HG02571 (cell line): ENCODE measurements around the gene CFL1.

Experiments used
- ATAC-seq: cut with Tn5 transposase; IDR thresholded peaks from one replicate; pipeline ENCODE4 v1.9.1; 2021; ENCODE audit warnings: mild to moderate bottlenecking, moderate library complexity; ENCODE audit not compliant: unreplicated experiment

Gene CFL1

DNA sequence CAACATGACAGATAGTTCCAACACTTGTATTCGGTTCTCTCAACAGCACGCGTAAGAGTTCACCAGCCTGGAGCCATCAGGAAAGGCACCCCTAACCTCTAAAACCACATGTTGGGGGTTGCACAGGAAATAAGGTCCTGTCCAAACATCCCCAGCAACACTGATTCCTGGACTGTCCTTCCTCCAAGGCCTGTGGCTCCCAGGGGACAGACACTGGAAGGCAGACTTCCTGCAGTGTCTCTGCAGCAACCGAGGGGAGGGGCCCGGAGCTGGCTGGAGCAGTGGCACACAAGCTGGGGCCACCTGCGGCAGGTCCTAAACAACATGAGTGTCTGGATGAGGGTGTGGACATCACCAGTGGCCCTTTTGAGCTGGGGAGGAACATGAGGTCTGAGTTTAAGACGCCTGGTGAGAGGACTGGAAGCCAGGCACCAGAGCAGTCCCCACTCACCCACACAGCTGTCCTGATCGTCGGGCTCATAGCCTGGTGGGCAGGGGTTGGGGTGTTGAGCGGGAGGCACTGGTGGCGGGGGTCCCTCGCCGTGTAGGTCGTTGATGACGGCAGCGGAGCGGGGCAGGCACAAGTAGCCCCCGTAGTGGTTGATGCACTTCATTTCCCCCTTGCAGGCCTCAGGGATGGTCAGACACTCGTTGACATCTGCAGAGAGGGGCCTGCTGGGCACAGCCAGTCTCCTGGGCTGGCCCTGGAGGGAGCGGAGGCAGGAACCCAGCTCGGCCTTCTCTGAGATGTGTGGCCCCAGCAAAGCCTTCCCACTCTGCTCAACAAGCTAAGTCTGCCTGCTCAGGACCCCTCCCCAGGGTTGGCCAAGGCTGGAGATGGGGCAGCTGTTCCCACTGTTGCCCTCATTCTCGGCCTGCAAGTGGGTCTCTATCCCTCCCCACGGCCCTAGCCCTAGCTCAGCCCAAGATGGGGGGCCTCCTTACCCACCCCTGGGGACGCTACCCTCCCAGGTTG lies 13.0 kb upstream of the CFL1 start:
- ATAC-seq: no peak

DNA sequence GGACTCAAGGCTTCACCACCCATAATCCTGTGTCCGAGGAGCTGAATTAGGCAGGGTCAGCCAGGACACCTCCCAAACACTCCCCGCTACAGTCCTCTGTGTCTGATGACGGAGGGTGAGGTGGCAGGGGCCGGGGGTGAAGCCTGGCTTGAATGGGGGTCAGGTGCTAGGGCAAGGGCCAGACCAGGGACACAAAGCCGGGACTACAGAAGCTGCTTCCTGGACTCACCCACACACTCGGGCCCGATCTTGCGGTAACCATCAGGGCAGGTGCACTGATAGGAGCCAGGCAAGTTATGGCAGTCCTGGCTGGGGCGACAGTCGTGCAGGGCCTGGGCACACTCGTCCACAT lies 12.3 kb upstream of the CFL1 start:
- ATAC-seq: no peak

GRCh38 chr11:65869643-65870306 lies 11.8 kb upstream of the CFL1 start:
- no peak for ATAC-seq

DNA sequence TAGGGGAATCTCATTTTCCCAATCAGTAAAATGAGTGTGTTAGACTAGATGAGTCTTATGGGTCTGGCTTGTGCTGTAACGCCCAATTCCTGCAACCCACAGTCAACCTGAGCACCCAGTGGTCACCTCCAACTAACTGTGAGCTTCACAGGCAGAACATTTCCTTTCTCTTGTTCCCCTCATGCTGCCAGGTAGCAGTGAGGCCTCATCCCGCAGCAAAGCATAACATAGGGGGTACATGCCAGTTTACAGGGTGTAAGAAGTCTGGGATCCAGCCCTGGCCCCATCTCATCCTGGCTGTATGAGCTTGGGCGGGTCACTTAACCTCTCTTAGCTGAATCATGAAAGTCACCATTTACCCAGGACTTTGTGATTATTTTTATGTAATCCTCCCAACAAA lies 10.9 kb upstream of the CFL1 start:
- ATAC-seq: no peak

GRCh38 chr11:65868076-65868667 lies 10.2 kb upstream of the CFL1 start:
- ATAC-seq: no peak

- no peak for ATAC-seq
These were observed 9.5 kb upstream of the CFL1 start for GRCh38 chr11:65867284-65868071.

DNA sequence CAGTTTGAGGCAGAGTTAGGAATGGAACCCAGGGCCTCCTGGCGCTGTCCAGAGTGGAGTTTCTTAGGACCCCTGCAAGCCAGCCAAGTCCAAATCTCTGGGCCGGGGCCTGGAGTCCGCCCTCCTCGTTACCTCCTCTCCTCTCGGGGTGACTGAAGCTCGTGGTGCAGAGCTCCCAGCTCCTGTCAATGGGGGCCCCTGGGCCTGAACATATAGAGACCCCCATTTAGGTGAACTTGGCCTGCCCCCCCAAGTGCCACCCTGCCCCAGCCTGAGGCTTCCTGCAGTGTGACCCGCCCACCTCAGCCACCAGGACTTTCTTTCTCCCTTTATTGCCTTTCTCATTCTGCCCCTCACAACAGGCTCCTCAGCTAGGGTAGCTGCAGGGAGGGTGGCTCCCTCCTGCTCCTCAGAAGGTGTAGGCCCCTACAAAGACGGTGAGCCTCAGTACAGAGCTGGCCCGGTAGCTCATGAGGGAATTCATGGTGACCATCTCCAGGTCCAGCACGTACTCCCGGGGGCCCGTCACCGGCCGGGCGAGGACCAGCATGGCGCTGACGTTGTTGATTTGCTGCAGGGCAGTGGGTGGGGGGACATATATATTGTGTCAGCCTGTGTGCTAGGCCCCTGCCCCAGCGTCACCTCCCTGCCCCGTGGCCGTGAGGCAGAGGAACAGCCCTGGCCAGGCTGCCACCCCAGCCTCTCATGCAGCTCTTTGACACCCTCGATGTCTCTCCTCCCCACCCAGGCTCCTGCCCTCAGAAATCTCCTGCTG lies 8.7 kb upstream of the CFL1 start:
- ATAC-seq: no peak

DNA sequence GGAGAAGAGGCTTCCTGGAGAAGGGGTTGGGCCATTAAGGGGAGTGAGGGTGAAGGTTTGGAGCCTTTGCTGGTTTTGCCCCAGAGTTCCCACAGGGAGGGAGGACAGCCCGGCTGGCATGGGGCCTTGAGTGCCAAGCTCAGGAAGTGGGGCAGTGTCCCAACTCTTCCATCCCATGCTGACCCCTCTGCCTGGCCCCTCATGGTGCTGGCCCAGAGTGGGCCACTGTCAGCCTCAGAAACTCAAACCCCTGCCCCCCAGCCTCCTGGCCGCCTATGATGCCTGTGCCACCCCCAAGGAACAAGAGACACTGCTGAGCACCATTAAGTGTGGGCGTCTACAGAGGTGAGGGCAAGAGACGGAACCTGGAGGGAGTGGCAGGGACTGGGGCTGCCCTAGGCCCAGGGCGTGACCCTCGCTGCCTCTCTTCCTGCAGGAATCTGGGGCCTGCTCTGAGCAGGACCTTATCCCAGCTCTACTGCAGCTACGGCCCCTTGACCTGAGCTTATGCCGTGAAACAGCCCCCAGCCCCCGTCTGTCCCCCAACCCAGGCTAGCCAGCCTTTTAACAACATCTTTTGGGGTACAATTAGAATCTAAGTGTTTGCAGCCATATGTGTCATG lies 7.7 kb upstream of the CFL1 start:
- no peak for ATAC-seq

- ATAC-seq: no peak
These were observed 6.9 kb upstream of the CFL1 start for GRCh38 chr11:65864706-65865471.

DNA sequence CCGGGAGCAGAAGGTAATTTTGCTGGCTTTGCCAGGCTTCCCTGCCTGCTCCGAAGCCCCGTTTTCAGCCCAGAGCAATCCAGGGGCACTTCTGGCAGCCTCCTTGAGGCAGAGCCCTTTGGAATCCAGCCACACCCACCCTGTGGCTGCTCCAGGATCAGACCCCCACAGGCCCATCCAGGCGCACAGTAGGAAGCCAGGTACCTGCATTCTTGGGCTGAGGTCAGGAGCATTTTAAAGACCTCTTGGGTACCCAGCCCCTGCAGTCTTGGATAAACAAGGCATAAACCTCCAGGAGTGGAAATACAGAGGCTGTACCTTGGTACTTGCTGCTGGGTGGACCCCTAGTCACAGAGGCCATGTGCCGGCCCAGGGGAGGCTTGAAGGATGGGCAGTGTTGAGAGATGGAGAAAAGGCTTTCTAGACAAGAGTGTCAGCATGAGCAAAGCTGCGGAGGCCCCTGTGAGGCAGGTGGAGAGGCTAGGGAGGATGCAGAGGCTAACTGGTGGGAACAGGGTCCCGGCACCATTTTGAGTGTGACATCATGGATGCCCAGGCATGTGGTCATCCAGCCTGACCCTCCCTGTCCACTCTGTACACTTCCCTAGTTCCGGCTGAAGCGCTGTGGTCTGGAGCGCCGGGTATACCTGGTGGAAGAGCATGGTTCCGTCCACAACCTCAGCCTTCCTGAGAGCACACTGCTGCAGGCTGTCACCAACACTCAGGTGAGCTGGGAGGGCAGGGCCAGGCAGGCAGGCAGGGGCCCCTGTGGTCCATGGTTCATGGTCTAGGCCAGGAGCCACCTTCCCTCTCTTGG lies 6.1 kb upstream of the CFL1 start:
- ATAC-seq: no peak

GRCh38 chr11:65862941-65863888 lies 5.2 kb upstream of the CFL1 start:
- no peak for ATAC-seq

DNA sequence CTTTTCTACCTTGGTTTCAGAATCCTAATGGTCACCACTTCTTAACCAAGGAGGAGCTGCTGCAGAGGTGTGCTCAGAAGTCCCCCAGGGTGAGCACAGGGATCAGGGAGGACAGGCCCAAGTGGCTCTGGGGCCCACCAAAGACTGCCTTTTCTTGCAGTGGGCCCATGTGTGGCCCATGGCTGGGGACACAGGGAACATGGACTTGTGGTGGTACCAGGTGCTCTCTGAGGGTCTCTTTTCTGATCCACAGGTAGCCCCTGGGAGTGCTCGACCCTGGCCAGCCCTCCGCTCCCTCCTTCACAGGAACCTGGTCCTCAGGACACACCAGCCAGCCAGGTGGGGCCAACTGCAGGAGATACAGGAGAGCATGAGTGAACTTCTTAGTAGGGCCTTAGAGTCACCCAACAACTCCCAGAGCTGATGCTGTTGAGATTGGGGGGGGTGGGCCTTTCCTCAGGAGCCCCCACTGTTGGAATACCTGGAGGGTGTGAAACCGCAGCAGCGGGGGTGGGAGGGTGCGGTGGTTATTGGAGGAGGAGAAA lies 4.3 kb upstream of the CFL1 start:
- no peak for ATAC-seq

DNA sequence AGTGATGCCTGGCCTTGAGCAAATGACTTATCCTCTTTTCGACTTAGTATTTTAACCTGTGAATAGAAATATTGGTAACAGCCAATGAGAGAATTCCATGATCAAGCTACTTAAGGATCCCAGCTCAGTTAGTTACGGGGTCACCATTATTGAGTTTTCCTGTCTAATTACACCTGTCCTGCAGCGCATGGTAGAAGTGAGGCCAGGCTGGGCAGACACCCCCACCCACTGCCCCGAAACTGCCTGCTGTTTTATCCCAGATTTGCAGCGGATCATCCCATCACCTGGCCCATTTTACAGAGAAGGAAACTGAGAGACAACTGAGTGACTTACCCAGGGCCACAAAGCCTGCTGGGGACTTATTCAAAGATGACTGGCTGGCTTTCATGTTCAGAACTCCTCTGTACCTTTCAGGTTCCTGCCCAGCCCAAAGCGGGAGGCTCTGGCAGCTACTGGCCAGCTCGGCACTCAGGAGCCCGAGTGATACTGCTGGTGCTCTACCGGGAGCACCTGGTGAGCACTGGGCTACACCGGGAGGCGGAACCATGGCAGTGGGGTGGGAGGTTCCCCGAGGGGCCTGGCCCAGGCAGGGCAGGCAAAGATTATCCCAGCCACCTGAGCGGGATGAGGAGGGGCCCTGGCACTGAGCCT lies 3.7 kb upstream of the CFL1 start:
- no peak for ATAC-seq

GRCh38 chr11:65861165-65861505 lies 3.2 kb upstream of the CFL1 start:
- no peak for ATAC-seq

- no peak for ATAC-seq
These were observed 2.5 kb upstream of the CFL1 start, which contains the start of gene MUS81 for GRCh38 chr11:65860278-65861164. Gene MUS81, plus strand, starts transcription at chr11:65860433. Its CDS starts 321 bp downstream, at chr11:65860754.
